ENCODE results near the gene RHPN2. TPM values are rescaled to one million over a fixed set of nuclear protein-coding genes. Genes with fewer than 3 reads are reported as not detected.
A peak's percentile ranks its signal among the peaks of the same experiment; 100 is the strongest.
"Not testable (repeated sequence)": the region's sequence is repeated elsewhere in the genome, so short reads cannot be mapped to it uniquely, and the experiment has no call there.

The RHPN2 gene
- total and polyA plus RNA-seq, 2 of the 13 experiments (the other 11 are each of a cell fraction or from before 2014, with no cell fraction given) = 20.3 to 48.0 TPM

GRCh38 chr19:33036370-33037167 is 28.1 kb downstream of the RHPN2 start:
- DNase-seq (ENCODE audit: low spot score); FAIRE-seq; in situ Hi-C loops (cut with HindIII; ENCODE audit: extremely low pct_ligation_motif_present, low pct_unique_long_range_greater_than_20kb); H3K27me3 ChIP-seq (ENCODE audit: control insufficient read depth in 1 of 2, insufficient read depth in 2 of 2, low read length in 2 of 2); BruUV-seq (replicated peaks); H4K20me1 ChIP-seq (ENCODE audit: insufficient read depth, low read length); H3K9ac ChIP-seq (ENCODE audit: insufficient read depth, low read depth, low read length); H3K4me2 ChIP-seq (ENCODE audit: low read depth, low read length); H2AFZ ChIP-seq (ENCODE audit: low read length); H3K9me3 ChIP-seq (ENCODE audit: low read length); intact Hi-C loops (cut with micrococcal nuclease; ENCODE audit: unreplicated experiment); H3K4me3 ChIP-seq (replicated peaks in 1 of 3; ENCODE audit: insufficient read depth in 1 of 3, low read depth in 2 of 3, low read length in 3 of 3); ATAC-seq; CTCF ChIA-PET (ENCODE audit: low intra/inter-chr PET ratio, low total read pairs); TF ChIP-seq SOX6 (IDR thresholded peaks at IDR 0.05): not testable (repeated sequence)
- peaks cover 47% of the 10 kb centered on the region for H3K4me1 ChIP-seq (ENCODE audit: insufficient read depth, low read length)
- peak; percentile 46; the same call in 1 of the 2 replicates for TF ChIP-seq ZBTB38 (CRISPR knock-in tag; IDR thresholded peaks at IDR 0.05)
- TF ChIP-seq RAD21 (CRISPR knock-in tag; IDR thresholded peaks at IDR 0.05) = 0 out of 2 replicates have a peak, but pooled peaks have one; percentile 4
- peak; percentile 14; the same call in 1 of the 2 replicates for TF ChIP-seq SOX6 (CRISPR knock-in tag; IDR thresholded peaks at IDR 0.05)
- 0 out of 2 replicates have a peak, but pooled peaks have one; percentile 8 for TF ChIP-seq SETDB1 (CRISPR knock-in tag; IDR thresholded peaks at IDR 0.05; ENCODE audit: borderline replicate concordance)
- TF ChIP-seq ZNF280D (CRISPR knock-in tag; IDR thresholded peaks at IDR 0.05) = 0 out of 2 replicates have a peak, but pooled peaks have one; percentile 10
- peak; percentile 58 for TF ChIP-seq ZNF687 (CRISPR knock-in tag; IDR thresholded peaks at IDR 0.05)
- TF ChIP-seq DR1 (CRISPR knock-in tag; IDR thresholded peaks at IDR 0.05) = 0 out of 2 replicates have a peak, but pooled peaks have one; percentile 4
- peak; percentile 97; the same call in 1 of the 2 replicates for TF ChIP-seq ZNF850 (CRISPR knock-in tag; conservative IDR thresholded peaks at IDR 0.05)
- peak; percentile 61 for TF ChIP-seq POGZ (CRISPR knock-in tag; IDR thresholded peaks at IDR 0.05)
- TF ChIP-seq IRF9 (CRISPR knock-in tag; IDR thresholded peaks at IDR 0.05; ENCODE audit: borderline replicate concordance) = peak; percentile 2; the same call in 1 of the 2 replicates
- 0 out of 2 replicates have a peak, but pooled peaks have one; percentile 2 for TF ChIP-seq ZNF501 (CRISPR knock-in tag; IDR thresholded peaks at IDR 0.05)
- POLR2A ChIA-PET = interaction anchor here (0.7 to 6.2 kb wide), 13 partner anchors 11 to 65 kb away, joined by 3 to 53 read pairs (median 4); partner anchors contain the start of genes CEP89, GPATCH1 and RHPN2
- H3K79me2 ChIP-seq (ENCODE audit: insufficient read depth, low read length) = peaks cover 65% of the 10 kb centered on the region
- H3K27ac ChIP-seq (ENCODE audit: extremely low read length, insufficient read depth, low read length) = peak overlapping the region; percentile 100
- WGBS (ENCODE audit: low lambda C conversion rate) = 94% methylated on average over 18 of the region's 45 CpGs
- H3K36me3 ChIP-seq (replicated peaks in 1 of 2; ENCODE audit: control insufficient read depth in 1 of 2, insufficient read depth in 2 of 2, low read length in 2 of 2) = peaks cover 4 to 18% of the 10 kb centered on the region in 2 experiments; a peak in 3 of 5 replicates

Data from HepG2 (cell line).